Osteoblast (primary cell): ENCODE results near the gene SLC2A11. TPM values are rescaled to one million over a fixed set of nuclear protein-coding genes. Genes with fewer than 3 reads are reported as not detected.

Experiments
- DNase-seq: peaks from one replicate; pipeline ENCODE4 v3.0.0; 2011; ENCODE audit warnings: low spot score, mixed read lengths; ENCODE audit not compliant: insufficient read length; ENCODE audit errors: missing footprints
- H2AFZ ChIP-seq: 2 replicates; pipeline ENCODE4 v1.6.0; 2011; ENCODE audit warnings: mild to moderate bottlenecking, low read length
- H3K27ac ChIP-seq: 2 replicates; pipeline ENCODE4 v1.5.1; 2011; ENCODE audit warnings: mild to moderate bottlenecking, low read depth, low read length, moderate library complexity
- H3K27me3 ChIP-seq: 2 replicates; pipeline ENCODE4 v1.6.0; 2012; ENCODE audit warnings: mild to moderate bottlenecking, control low read depth, inconsistent platforms, low read length, moderate library complexity; ENCODE audit not compliant: insufficient read depth
- H3K36me3 ChIP-seq: 2 replicates; pipeline ENCODE4 v1.5.1; 2011; ENCODE audit warnings: mild to moderate bottlenecking, low read length, control low read depth, moderate library complexity; ENCODE audit not compliant: insufficient read depth
- H3K4me1 ChIP-seq: 2 replicates; pipeline ENCODE4 v1.5.1; 2011; ENCODE audit warnings: mild to moderate bottlenecking, low read length, control low read depth, moderate library complexity; ENCODE audit not compliant: insufficient read depth
- H3K4me2 ChIP-seq: 2 replicates; pipeline ENCODE4 v1.6.0; 2011; ENCODE audit warnings: mild to moderate bottlenecking, low read length; ENCODE audit not compliant: insufficient read depth
- H3K4me3 ChIP-seq: fragments of 200-600 bp; sonication (generic); 3 replicates; pipeline ENCODE4 v1.5.1; 2012; ENCODE audit warnings: mild to moderate bottlenecking, low read length, inconsistent platforms; ENCODE audit not compliant: insufficient read depth
- H3K79me2 ChIP-seq: 2 replicates; pipeline ENCODE4 v1.6.0; 2012; ENCODE audit warnings: mild to moderate bottlenecking, low read length, control low read depth, inconsistent platforms; ENCODE audit not compliant: insufficient read depth
- H3K9me3 ChIP-seq: 2 replicates; pipeline ENCODE4 v1.5.1; 2011; ENCODE audit warnings: low read depth, low read length, control low read depth
- H4K20me1 ChIP-seq: 2 replicates; pipeline ENCODE4 v1.6.0; 2012; ENCODE audit warnings: mild to moderate bottlenecking, low read length, control low read depth; ENCODE audit not compliant: insufficient read depth
- total RNA-seq: library from RNA; depleted of rRNA; stranded (reverse); fragments of >200 nt; gene quantifications from 2 replicates; pipeline ENCODE4 v1.2.3, GENCODE V29; 2012
- TF ChIP-seq, protein P1 (sequence below): IDR thresholded peaks from 2 replicates; pipeline ENCODE4 v1.5.1; 2011; ENCODE audit warnings: mild to moderate bottlenecking, low read depth, low read length, moderate library complexity; ENCODE audit errors: extremely low read depth

The SLC2A11 gene
- total RNA-seq, 1 donor = 14.1 TPM

DNA sequence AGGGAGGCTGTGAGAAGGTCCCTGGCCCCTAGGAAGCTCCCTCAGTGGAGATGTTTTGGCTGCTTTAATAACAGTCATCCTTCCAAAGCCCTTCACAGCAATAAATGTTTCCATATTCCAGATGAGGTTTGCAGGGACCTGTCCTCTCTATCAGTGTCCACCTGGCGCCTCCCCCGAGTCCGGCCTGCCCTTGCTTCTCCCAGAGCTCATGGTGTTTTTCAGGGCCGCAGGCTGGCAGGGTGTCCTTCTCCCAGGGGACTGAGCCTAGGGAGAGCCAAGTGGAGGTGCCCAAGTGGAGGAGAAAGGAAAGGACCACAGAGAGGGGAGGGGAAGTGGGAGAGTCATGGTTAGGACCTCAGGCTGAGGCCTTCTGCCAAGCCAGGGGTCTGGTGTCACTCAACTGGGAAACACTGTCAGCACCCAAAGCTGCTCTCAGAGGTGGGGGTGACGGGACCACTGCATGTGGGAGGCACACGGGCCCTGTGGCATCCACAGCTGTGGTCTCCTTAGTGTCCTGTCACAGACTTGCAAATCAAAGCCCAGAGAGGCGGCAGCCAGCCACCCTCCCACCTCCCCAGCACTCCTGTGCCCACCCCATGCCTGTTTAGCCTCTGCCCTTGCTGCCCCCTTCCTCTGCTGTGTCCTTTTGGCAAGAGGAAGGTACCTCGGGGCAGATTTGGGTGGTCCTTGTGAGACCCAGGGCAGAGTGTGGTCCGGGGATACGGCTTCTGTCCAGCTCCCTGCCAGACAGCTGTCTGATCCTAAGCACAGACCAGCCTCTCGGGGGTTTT, 25.3 kb upstream of the SLC2A11 start:
- Histone ChIP-seq H3K27me3 (no peaks in the 10 kb centered on the region), H3K4me1 (peaks cover 8% of the 10 kb centered on the region), H3K9me3 (no peaks in the 10 kb centered on the region), H4K20me1 (peaks cover 12% of the 10 kb centered on the region), H3K4me3 (no peak overlapping the region), H3K36me3 (peaks cover 37% of the 10 kb centered on the region), H3K4me2 (no peak overlapping the region), H3K27ac (no peak overlapping the region), H2AFZ (no peak overlapping the region), H3K79me2 (peaks cover 30% of the 10 kb centered on the region)
- TF ChIP-seq, protein P1, sequence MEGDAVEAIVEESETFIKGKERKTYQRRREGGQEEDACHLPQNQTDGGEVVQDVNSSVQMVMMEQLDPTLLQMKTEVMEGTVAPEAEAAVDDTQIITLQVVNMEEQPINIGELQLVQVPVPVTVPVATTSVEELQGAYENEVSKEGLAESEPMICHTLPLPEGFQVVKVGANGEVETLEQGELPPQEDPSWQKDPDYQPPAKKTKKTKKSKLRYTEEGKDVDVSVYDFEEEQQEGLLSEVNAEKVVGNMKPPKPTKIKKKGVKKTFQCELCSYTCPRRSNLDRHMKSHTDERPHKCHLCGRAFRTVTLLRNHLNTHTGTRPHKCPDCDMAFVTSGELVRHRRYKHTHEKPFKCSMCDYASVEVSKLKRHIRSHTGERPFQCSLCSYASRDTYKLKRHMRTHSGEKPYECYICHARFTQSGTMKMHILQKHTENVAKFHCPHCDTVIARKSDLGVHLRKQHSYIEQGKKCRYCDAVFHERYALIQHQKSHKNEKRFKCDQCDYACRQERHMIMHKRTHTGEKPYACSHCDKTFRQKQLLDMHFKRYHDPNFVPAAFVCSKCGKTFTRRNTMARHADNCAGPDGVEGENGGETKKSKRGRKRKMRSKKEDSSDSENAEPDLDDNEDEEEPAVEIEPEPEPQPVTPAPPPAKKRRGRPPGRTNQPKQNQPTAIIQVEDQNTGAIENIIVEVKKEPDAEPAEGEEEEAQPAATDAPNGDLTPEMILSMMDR = no peak
- no peak for DNase-seq

- TF ChIP-seq, protein P1 = no peak
- H4K20me1 ChIP-seq = peaks cover 12% of the 10 kb centered on the region
- H3K27ac ChIP-seq = no peak overlapping the region
- H3K36me3 ChIP-seq = peaks cover 34% of the 10 kb centered on the region
- DNase-seq = no peak
- H3K79me2 ChIP-seq = peaks cover 30% of the 10 kb centered on the region
- H3K4me2 ChIP-seq = no peak overlapping the region
- H3K4me1 ChIP-seq = peaks cover 8% of the 10 kb centered on the region
- no peaks in the 10 kb centered on the region for H3K9me3 ChIP-seq
- H3K4me3 ChIP-seq = no peak overlapping the region
- H3K27me3 ChIP-seq = no peaks in the 10 kb centered on the region
- no peak overlapping the region for H2AFZ ChIP-seq
These were observed 24.5 kb upstream of the SLC2A11 start for GRCh38 chr22:23833017-23833751.

DNA sequence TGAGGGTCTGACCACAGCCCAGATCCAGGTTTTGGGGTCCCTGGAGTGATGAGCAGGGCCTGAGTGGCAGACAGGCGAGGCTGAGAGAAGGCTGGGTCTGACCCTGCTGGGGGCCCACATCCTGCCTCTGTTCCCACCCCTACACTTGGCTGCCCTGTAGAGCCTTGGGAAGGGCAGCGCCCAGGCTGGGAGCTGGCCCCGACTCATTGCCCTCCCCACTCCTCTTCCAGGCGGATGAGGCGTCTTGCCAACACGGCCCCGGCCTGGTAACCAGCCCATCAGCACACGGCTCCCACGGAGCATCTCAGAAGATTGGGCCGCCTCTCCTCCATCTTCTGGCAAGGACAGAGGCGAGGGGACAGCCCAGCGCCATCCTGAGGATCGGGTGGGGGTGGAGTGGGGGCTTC, 23.8 kb upstream of the SLC2A11 start:
- TF ChIP-seq, protein P1 = no peak
- Histone ChIP-seq H4K20me1 (peaks cover 12% of the 10 kb centered on the region), H2AFZ (no peak overlapping the region), H3K27me3 (no peaks in the 10 kb centered on the region), H3K9me3 (no peaks in the 10 kb centered on the region), H3K4me1 (peaks cover 8% of the 10 kb centered on the region), H3K36me3 (peaks cover 30% of the 10 kb centered on the region), H3K4me3 (no peak overlapping the region), H3K27ac (no peak overlapping the region), H3K79me2 (peaks cover 26% of the 10 kb centered on the region), H3K4me2 (no peak overlapping the region)
- DNase-seq = no peak

DNA sequence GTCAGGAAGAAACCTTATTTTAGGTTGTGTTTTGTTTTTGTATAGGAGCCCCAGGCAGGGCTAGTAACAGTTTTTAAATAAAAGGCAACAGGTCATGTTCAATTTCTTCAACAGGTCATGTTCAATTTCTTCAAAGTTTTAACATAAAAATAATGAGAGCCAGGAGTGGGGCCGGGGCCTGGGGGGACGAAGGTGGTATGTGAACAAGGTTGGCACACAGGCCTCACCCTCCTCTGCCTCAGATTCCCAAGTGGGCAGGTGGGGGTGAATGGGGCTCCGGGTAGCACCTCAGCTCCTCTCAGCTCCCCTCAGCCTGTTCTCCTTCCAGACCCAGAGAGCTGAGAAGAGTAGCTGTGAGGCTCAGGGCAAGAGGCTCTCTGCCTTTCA, 23.3 kb upstream of the SLC2A11 start:
- H3K4me1 ChIP-seq = peaks cover 9% of the 10 kb centered on the region
- peaks cover 26% of the 10 kb centered on the region for H3K79me2 ChIP-seq
- H2AFZ ChIP-seq = no peak overlapping the region
- no peak overlapping the region for H3K4me2 ChIP-seq
- no peak overlapping the region for H3K4me3 ChIP-seq
- H3K9me3 ChIP-seq = no peaks in the 10 kb centered on the region
- peaks cover 25% of the 10 kb centered on the region for H3K36me3 ChIP-seq
- no peaks in the 10 kb centered on the region for H3K27me3 ChIP-seq
- TF ChIP-seq, protein P1 = no peak
- H3K27ac ChIP-seq = no peak overlapping the region
- H4K20me1 ChIP-seq = peaks cover 9% of the 10 kb centered on the region
- DNase-seq = no peak
